OCI-LY7 (cell line): ENCODE results near the gene DGKB.

Experiments
- EZH2phosphoT487 ChIP-seq: fragments of 200-600 bp; sonication (generic); IDR thresholded peaks from 2 replicates; pipeline ENCODE4 v1.6.1; 2018; ENCODE audit warnings: low read depth, borderline replicate concordance, mild to moderate bottlenecking, mixed run types, antibody characterized with exemption, low read length, moderate library complexity, mixed read lengths
- TF ChIP-seq, protein P1 (sequence below): fragments of 200-600 bp; sonication (generic); conservative IDR thresholded peaks from 2 replicates; pipeline ENCODE4 v1.5.1; 2014; ENCODE audit warnings: mild to moderate bottlenecking, antibody characterized with exemption, low read length, moderate library complexity, mixed read lengths

- TF ChIP-seq, protein P1, sequence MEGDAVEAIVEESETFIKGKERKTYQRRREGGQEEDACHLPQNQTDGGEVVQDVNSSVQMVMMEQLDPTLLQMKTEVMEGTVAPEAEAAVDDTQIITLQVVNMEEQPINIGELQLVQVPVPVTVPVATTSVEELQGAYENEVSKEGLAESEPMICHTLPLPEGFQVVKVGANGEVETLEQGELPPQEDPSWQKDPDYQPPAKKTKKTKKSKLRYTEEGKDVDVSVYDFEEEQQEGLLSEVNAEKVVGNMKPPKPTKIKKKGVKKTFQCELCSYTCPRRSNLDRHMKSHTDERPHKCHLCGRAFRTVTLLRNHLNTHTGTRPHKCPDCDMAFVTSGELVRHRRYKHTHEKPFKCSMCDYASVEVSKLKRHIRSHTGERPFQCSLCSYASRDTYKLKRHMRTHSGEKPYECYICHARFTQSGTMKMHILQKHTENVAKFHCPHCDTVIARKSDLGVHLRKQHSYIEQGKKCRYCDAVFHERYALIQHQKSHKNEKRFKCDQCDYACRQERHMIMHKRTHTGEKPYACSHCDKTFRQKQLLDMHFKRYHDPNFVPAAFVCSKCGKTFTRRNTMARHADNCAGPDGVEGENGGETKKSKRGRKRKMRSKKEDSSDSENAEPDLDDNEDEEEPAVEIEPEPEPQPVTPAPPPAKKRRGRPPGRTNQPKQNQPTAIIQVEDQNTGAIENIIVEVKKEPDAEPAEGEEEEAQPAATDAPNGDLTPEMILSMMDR, result no peak
- no peak for TF ChIP-seq EZH2phosphoT487
Observed at GRCh38 chr7:14870394-14870793, 32.2 kb downstream of the DGKB start.
